SK-N-MC (cell line): ENCODE measurements around the gene COPB2.

Experiments
- EZH2 ChIP-seq: fragments of 200-600 bp; sonication (generic); IDR thresholded peaks from one replicate; pipeline ENCODE4 v1.6.1; 2017; ENCODE audit warnings: antibody characterized with exemption
- POLR2AphosphoS5 ChIP-seq: IDR thresholded peaks from 2 replicates; pipeline ENCODE4 v1.6.1; 2012; ENCODE audit warnings: mild to moderate bottlenecking, low read depth, low read length, borderline replicate concordance

GRCh38 chr3:139328356-139328755 is 61.1 kb downstream of the COPB2 start:
- no peak for TF ChIP-seq EZH2
- no peak for TF ChIP-seq POLR2AphosphoS5
